GM19099 (cell line): ENCODE measurements around the gene DCLRE1B.

ENCODE experiments used
- POLR2A ChIP-seq: IDR thresholded peaks from 3 replicates; pipeline ENCODE4 v1.6.1; 2011; ENCODE audit warnings: low read depth; ENCODE audit not compliant: insufficient read length; ENCODE audit errors: extremely low read depth

The DCLRE1B gene

GRCh38 chr1:113947388-113948107, 42.4 kb downstream of the DCLRE1B start:
- no peak for TF ChIP-seq POLR2A

DNA sequence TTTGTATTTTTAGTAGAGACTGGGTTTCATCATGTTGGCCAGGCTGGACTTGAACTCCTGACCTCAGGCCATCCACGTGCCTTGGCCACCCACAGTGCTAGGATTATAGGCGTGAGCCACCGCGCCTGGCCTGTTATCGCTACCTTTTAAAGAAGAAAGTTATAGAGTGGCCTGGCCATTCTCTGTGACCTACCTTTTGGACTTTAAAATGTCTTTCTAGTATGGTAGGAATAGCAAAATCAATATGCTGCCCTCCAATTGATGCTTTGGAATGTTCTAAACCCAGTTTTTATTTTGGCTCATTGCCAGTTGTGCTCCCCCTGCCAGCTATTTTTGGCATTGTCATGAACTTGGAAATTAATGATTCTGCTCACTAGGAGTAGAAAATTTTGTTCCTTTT, 43.9 kb downstream of the DCLRE1B start:
- TF ChIP-seq POLR2A, result no peak

DNA sequence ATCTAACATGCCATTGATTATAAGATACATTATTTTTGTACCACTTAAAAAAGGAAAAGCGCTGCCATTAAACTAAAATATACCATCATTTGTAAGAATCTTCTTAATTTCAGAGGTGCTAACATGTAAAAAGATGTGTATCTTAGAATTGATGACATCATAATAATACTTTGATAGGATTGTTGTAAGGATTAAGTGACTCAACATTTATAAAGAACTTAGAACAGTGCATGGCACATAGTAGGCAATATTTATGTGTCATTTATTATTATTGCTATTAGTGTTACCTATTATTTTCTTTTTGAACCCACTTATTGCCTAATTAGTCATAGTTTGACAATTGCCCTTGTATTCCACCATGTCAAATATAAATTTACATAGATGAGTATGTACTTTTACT, 45.8 kb downstream of the DCLRE1B start:
- no peak for TF ChIP-seq POLR2A

- TF ChIP-seq POLR2A, result no peak
These were observed 46.6 kb downstream of the DCLRE1B start for GRCh38 chr1:113951719-113952118.

- TF ChIP-seq POLR2A, result no peak
These were observed 52.9 kb downstream of the DCLRE1B start for GRCh38 chr1:113957984-113958383.

DNA sequence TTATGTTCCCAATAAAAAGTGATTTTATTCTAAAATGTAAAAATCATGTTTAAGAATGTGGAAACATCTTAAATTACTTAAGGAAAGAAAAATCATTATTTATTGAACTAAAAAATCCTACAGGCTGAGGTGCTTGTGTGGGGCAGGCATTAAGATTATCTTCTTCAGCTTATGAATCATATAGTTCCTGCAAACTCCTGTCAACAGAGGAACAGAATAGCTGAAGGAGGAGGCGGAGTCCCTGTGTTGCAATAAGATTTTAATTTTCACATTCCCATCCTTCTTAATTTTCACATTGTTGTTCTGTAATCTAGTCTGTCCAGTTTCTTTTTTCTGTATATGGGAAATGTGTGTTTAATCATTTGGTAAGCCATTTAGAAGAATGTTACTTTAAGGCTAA, 53.6 kb downstream of the DCLRE1B start:
- no peak for TF ChIP-seq POLR2A

- TF ChIP-seq POLR2A, result no peak
These were observed 58.3 kb downstream of the DCLRE1B start for GRCh38 chr1:113963281-113963906.
